HG03342 (cell line): ENCODE data around the gene CPNE8.
"Not testable (repeated sequence)": the region's sequence is repeated elsewhere in the genome, so short reads cannot be mapped to it uniquely, and the experiment has no call there.

ENCODE experiments used
- ATAC-seq: cut with Tn5 transposase; IDR thresholded peaks from one replicate; pipeline ENCODE4 v1.9.1; 2021; ENCODE audit warnings: mild to moderate bottlenecking, moderate library complexity; ENCODE audit not compliant: unreplicated experiment

The CPNE8 gene

DNA sequence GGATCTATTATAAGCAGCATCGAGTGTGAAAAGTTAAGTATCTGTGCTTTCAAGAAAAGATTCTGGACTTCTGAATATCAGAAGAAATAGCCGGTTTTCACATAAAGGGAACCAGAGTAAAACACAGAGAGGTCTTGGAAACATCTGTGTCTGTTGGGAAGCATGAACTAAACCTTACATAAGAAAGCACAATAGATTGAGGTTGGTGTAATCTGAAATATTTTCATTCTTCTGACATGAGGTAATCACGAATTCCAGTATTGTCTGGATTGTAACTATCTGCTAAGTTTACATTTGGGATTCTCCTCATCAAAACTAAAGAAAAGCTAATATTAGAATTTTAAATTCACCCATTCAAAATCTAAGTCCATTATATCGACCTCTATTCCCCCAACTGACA, 161.3 kb downstream of the CPNE8 start:
- ATAC-seq: no peak

- ATAC-seq: not testable (repeated sequence)
Observed at GRCh38 chr12:38742496-38742895, 162.9 kb downstream of the CPNE8 start.

GRCh38 chr12:38736821-38737220, 168.6 kb downstream of the CPNE8 start:
- ATAC-seq: no peak

GRCh38 chr12:38732761-38733160, 172.6 kb downstream of the CPNE8 start:
- no peak for ATAC-seq

- ATAC-seq: no peak
Observed at GRCh38 chr12:38728894-38729293, 176.5 kb downstream of the CPNE8 start.

DNA sequence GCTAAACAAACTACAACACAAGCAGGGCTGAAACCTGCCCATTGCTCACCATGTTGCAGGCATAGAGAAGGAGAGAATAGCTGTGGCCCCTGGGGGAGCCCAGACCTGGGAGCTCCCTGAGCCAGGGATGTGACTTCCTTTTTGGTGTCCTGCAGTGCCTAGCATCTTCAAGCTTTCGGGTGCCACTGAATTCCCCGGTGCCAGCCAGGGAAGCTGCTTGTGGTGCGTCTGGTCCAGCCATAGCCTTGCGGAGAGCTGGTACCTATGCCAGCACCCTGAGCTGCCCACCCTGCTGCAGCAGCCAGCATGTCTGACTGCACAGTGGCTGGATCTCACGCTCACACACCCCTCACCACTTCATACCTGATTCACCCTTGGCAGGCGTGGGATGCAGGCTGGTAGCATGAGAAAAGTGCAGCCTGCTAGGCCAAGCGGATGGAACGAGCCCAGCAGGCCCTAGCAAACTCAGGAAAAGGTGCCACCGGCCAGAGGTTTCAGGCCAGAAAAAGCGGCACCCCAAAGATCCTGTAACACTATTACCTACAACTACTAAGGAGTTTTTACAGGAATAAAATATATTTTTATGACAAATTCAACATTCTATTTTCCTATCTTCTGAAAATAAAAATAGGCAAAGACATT, 183.7 kb downstream of the CPNE8 start:
- no peak for ATAC-seq

DNA sequence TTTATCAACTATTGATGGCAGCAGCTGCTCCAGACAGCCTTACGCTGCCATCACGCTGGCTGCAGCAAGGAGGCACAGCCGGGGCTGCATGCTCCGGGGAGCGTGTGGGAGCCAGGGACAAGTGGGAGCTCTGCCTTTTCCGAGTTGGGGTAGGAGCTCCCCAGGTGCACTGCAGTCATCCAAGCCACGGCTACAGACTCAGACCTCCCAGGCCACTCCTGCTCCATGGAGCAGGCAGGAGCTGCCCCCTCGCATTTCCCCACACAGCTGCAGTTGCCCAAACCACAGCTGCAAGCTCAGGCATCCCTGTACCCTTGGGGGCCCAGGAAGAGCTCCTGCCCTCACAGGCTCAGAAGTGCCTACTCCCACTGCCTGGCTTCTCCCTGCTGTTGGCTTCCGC, 184.7 kb downstream of the CPNE8 start:
- ATAC-seq: no peak

DNA sequence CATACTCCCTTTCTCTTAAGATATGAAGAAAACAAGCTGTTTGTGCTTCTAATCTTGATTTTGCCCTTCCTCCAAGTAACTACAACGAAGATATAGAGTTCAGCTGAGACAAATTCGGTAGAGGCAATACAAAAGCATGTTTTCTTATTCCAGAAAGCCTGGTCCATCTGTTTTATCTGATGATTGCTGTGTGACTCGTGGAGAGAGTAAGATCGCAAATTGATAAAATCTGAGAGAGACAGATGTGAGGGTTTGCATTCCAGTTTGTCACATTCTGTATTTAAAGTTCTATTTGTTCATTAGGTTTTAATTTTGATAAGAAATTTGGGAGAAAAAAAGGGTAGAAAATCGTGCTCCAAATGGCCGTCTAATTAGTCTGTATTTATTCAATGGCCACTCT, 192.1 kb downstream of the CPNE8 start:
- ATAC-seq: no peak

DNA sequence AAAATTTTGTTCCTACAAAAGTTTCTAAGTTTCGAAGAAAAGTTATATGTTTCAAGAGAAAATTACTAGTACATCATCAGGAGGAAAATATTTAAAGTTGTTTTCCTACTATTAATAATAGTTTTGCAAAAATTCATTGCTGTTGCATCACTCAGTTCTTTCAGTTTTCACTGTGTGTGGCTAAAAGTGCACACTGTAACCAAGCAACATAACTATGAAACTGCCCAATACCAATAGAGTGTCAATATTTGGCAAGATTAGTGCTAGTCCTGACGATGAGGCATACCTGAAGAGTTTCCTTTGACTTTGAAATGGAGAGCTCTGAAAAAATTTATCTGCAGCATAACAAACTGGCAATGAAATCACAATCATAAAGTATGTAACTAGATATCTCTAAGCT, 194.3 kb downstream of the CPNE8 start:
- ATAC-seq: peak; percentile 83

DNA sequence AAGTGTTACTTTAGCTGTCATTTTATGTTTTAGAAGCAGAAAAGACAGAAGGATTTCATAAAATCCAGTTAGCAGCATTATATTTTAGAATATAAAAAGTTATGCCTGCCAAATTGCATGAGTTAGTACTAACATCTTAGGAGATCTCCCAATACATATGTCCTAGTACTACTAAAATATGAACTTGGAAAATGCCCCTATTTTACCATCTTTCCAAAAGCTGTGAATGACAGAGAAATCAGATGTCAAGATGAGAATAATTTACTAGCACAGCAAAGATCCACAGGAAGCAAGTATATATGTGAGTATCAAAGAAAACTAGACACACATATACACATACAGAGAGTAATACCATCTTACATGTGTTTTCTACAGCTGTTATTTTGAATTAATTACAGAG, 196.9 kb downstream of the CPNE8 start:
- no peak for ATAC-seq

- ATAC-seq: no peak
Observed at GRCh38 chr12:38707648-38708047, 197.7 kb downstream of the CPNE8 start.

- ATAC-seq: no peak
Observed at GRCh38 chr12:38697289-38697688, 208.1 kb downstream of the CPNE8 start.

DNA sequence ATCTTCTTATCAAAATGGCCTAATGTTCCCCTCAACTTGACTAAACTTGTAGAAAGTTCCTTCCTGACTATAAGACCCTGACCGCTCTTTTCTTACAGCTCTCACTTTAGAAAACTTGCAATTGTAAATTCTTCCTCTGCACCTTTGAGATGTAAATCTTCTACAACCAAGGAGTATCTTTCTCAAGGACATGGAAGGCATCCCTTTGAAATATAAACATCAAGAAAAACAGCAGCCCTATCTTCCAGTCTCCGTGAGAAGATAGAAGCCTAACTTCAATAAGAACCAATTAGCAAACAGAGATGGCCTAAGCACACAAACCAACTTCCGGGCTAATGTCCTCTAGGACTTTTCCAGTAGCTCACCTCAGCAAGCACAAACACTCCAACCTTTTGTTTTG, 210.3 kb downstream of the CPNE8 start:
- no peak for ATAC-seq

- ATAC-seq: no peak
Observed at GRCh38 chr12:38691164-38691563, 214.2 kb downstream of the CPNE8 start.

GRCh38 chr12:38690646-38691045, 214.7 kb downstream of the CPNE8 start:
- ATAC-seq: no peak

DNA sequence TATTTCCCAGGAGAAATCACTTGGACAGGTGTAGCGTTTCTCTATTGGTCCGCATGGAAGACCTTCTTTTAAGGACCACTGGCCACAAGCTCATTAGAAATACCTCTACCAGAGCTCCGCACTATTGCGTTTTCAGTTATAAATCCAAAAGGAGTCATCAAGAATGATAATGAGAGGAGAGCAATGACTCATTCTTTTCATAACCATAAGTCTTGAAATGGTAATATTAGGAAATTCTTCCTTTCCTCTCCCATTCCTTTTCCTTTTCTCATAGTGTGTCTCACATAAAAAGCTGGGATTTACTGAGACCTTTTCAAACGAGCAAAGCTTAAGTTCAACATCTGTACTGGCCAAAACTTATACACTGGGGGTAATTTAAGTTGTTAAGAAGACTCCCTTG, 215.7 kb downstream of the CPNE8 start:
- no peak for ATAC-seq

GRCh38 chr12:38689195-38689594, 216.2 kb downstream of the CPNE8 start:
- no peak for ATAC-seq

DNA sequence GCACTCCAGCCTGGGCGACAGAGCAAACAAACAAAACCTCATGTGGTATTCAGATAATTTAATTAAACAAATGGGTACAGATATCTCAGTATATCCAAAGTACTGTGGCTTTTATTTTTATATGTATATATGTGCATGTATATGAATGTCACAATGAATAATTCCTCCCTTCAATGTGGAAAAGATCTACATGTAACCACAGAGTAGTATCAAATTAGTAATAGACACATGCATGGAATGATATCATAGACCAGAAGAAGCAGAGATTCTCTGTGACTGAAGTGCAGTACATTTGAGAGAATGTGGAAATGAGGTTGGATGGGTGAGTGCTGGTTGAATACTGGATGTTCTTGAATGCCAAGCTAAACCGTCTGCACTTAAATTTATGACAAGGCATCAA, 222.9 kb downstream of the CPNE8 start:
- ATAC-seq: no peak

- no peak for ATAC-seq
Observed at GRCh38 chr12:38669530-38669929, 235.9 kb downstream of the CPNE8 start.

- ATAC-seq: no peak
Observed at GRCh38 chr12:38669081-38669480, 236.3 kb downstream of the CPNE8 start.

- no peak for ATAC-seq
Observed at GRCh38 chr12:38666425-38666824, 239.0 kb downstream of the CPNE8 start.

GRCh38 chr12:38664661-38665269, 240.6 kb downstream of the CPNE8 start:
- peak; percentile 84 for ATAC-seq

DNA sequence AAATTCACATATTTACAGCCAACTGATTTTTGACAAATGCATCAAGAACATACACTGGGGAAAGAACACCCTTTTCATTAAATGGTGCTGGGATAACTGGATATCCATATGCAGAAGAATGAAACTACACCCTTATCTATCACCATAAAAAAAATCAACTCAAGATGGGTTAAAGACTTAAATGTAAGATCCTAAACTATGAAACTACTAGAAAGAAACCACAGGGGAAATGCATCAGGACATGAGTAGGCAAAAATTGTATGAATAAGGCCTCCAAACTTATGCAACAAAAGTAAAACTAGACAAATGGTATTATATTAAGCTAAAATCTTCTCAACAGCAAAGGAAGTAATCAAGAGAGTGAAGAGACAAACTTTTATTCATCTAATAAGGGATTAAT, 242.6 kb downstream of the CPNE8 start:
- no peak for ATAC-seq
